GM19328 (cell line): Measurements from ENCODE around the gene FHL3.

ENCODE experiments used
- ATAC-seq: cut with Tn5 transposase; IDR thresholded peaks from one replicate; pipeline ENCODE4 v1.9.1; 2021; ENCODE audit warnings: mild to moderate bottlenecking, moderate library complexity; ENCODE audit not compliant: unreplicated experiment

The FHL3 gene

DNA sequence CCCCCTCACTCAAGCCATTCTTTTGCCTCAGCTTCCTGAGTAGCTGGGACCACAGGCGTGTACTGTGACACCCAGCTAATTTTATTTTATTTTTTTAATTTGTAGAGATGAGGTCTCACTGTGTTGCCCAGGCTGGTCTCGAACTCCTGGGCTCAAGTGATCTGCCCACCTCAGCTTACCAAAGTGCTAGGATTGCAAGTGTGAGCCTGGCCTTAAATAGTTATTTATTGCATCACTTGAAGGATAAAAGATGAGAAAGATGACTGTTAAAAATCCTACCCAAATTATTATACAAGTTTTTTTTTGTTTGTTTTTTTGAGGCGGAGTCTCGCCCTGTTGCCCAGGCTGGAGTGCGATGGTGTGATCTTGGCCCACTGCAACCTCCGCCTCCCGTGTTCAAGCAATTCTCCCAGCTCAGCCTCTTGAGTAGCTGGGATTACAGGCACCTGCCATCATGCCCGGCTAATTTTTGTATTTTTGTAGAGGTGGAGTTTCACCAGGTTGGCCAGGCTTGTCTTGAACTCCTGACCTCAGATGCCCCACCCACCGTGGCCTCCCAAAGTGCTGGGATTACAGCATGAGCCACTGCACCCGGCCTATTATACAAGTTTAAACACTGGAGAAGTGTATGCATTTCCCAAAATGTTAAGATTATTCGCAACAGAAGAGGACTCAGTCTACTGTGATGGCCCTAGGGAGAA, 9.6 kb upstream of the FHL3 start:
- no peak for ATAC-seq

DNA sequence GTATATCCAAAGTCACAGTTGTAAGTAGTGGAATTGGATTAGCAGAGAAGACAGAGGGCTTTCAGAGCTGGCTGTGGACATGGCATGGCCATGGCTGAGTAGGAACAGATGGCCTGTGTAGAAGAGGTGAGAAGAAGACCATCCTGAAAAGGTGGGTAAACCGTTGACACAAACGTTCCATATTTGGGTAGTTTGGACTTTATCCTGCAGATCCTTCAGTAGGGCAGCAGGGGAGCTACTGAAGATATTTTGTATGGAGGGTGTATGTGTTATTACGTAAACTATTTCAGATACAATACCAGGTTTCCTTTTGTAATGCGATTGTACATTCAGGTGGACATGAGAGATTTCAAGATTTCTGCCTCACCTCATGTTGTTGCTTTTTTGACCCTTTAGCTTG, 8.9 kb upstream of the FHL3 start:
- no peak for ATAC-seq

DNA sequence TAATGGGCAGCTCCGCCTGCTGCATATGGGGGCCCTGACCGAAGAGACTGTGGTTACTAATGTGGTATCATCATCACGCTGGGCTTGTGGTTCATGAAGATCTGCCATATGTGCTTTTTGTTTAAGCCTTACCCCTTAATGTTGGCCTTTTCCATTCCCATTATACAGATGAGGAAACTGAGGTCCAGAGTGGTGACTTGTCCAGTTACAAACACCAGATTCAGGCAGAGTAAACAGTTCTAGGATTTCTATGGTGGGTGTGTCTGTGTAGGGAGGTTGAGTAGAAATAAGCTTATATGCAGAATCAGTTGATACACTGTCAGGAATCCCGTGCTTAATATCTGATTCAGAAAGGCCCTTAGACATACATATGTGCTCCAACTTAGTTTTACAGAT, 7.9 kb upstream of the FHL3 start:
- ATAC-seq = no peak

DNA sequence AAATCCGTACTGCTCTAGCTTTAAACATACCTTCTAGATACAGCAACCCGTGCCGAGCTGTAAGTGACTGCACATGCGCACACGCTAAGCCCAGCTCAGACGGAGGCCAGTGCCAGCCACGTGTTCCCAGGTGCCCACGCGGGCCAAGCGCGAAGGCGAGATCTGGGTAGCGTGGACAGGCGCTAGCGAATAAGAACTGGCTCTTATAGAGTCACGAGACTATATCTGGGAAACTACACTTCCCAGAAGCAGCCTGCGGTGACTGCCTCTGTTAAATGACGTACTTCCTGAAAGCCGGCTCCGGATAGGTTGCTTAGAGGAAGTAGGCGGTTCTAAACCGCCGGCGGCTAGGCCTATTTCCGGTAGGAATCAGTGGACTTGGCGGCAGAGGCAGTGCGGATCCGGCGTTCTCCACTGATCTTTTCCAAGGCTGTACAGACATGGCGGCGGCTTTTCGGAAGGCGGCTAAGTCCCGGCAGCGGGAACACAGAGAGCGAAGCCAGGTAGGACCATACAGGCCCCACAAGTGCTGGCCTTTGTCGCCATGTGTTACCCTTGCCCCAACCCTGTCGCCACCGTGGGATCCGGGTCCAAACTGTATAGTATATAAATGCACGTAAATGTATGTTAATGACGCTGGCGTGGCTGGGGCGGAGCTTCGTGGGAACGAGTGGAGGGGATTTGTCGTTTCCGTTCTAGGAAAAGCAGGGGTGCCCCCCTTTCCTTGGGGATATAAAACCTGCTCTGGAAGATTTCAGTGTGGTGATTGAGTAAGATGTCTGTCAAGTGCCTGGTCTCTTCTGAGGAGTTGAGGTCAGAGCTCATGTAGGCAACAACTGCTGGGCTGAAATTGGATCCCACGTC, 7.3 kb upstream of the FHL3 start, which contains the start of gene UTP11:
UTP11 (plus strand) TSS at position 372 of the 864 bp plus-strand sequence; CDS start at position 441, 69 bp downstream.
- peak; percentile 86 for ATAC-seq

DNA sequence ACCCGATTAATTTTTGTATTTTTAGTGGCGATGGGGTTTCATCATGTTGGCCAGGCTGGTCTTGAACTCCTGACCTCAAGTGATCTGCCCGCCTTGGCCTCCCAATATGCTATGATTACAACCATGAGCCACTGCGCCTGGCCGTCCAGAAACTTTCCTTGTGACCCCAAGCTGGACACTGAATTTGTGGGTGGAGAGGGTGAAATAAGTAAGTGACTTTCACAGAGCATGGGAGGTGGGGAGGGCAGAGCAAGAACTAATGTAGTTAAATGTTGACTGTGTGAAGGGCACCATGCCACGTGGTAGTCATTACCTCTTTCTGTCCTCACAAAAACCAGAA, 4.5 kb upstream of the FHL3 start:
- ATAC-seq = no peak

DNA sequence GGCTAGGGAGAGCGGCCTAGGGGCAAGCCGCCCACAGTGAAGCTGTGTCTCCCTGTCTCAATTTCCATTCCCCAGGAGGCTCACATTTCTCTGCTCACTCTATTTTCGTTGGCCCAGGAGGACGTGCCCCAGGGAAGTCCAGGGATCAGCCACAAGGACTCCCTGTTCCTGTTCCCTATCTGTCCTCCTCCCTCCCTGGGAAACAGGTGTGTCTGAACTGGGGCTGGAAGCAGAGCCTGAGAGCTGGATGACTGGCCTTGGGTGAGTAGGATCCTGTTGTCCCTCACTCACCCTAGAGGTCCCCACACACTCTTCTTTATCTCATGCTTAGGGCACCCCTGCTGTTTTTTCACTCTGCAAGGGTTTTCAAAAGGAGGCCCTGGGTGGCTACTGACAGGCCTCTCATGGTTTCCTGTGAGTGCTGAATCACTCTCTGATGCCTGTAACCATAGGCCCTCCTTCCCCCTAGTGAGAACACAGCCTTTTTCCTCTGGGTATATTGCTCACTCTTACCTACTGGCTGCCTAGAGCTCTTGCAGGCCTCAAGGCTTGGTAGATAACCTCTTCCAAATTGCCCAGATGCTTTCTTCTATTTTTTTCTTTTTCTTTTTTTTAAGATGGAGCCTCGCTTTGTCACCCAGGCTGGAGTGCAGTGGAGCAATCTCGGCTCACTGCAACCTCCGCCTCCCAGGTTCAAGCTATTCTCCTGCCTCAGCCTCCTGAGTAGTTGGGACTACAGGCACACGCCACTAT, 4.0 kb upstream of the FHL3 start:
- ATAC-seq = no peak

DNA sequence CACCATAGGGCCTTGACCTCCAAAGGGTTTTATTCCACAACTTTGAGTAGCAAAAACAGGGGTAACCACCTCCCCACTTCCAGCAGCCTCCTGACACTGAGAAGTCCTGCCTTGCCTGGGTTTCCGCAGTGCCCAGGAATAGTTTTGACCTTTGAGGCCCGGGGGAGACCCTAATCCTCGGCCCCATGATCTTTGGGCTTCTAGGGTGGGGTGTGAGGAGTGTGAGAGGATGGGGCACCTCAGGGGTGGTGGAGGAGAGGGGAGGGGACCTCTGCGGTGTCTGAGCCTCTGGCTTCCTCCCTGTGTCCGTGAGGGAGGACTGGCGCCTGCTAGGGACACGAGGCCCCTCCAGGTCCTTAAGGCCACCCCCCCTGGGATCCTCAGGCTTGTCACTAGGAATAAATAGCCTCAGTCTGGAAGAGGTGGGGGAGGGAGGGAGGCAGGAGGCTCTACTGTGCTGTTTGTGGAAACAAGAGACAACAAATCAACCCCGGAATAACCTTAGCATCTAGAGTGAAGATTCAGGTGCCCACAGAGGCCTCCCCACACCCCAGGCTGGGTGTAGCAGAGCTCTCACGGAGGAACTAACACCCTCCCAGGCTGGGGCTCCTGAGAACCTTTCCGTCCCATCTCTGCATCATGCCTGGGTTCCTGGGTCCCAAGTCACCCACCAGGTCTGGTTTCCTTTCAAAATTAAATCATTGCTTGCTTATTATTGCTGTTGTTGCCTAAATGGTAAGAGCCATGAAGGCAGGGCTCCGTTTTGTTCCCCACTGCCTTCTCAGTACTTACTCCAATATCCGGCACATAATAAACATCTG, 904 bp upstream of the FHL3 start:
- ATAC-seq = no peak

DNA sequence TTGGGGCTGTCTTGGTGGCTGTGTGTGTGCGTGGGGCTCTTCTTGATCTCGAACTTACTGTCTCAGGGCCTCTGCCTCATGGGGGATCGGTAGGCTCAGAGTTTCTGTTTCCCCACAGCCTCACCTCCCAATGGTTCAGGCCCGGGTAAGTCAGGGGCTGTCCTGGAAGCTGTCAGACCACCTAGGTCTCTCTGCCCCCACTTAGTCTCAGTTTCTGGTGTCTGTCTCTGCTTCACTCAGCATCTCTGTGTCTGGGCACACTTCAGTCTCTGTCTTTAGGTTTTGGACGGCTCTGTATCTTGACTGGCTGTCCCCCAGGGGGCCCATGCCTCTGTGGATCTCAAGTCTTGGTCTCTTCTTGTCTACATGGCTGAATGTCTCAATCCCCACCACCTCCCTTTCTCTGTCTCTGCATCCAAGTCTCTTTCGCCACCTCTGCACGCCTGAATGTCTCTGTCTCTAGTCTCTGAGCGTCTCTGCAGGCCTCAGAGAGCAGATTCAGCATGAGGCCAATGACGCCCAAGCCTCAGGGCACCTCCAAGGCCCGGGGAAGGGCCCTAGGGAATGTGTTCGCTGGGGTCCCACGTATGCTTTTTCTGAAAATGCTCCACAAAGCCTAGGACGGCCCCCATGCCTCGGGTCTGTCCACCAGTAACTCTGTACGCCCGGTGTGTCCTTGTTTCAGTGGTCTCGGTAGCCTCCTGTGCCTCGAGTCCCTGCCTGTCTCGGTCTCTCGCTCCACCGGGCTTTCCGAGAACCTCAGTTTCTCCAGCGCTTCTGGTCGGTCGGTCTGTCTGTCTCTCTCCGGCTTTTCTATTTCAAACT, 818 bp downstream of the FHL3 start:
- ATAC-seq = no peak

DNA sequence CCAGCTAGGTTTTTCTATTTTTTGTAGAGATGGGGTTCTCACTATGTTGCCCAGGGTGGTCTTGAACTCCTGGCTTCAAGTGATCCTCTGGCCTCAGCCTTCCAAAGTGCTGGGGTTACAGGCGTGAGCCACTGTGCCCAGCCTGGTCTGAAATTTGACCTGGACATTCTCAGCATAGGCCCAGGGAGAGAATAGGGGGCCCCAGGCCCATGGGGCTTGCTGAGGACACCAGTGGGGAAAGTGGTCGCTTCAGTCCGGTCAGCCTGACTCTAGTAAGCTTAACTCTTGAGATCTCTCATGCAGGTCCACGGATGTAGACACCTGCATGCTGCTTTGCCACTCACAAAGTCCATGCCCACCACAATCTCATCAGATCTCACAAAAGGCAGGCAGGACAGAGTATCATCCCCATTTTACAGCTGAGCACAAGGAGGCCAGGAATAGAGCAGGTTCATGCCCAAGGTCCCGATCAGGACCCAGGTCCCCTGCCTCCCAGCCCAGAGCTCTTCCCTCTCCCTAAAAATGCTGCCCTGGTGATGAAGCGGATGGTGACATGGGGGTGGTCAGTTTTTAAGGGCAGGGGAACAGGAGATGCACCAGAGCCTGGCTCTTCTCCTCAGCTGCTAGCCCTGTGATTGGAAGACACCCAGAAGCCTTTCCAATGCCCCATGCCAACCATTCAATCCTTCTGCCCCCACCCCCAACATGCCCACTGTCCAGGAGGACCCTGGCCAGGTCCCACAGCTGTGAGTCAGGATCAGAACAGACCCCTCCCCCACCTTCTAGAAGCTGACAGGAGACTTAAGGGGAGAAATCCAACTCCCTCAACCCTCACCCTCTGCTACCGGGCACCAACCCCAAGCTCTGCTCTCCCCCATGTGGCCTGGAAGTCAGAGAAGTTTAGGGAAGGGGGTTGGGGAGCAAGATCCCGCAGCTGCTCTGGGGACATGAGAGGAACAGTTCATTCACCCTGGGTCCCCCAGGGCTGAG, 1.8 kb downstream of the FHL3 start:
- no peak for ATAC-seq

DNA sequence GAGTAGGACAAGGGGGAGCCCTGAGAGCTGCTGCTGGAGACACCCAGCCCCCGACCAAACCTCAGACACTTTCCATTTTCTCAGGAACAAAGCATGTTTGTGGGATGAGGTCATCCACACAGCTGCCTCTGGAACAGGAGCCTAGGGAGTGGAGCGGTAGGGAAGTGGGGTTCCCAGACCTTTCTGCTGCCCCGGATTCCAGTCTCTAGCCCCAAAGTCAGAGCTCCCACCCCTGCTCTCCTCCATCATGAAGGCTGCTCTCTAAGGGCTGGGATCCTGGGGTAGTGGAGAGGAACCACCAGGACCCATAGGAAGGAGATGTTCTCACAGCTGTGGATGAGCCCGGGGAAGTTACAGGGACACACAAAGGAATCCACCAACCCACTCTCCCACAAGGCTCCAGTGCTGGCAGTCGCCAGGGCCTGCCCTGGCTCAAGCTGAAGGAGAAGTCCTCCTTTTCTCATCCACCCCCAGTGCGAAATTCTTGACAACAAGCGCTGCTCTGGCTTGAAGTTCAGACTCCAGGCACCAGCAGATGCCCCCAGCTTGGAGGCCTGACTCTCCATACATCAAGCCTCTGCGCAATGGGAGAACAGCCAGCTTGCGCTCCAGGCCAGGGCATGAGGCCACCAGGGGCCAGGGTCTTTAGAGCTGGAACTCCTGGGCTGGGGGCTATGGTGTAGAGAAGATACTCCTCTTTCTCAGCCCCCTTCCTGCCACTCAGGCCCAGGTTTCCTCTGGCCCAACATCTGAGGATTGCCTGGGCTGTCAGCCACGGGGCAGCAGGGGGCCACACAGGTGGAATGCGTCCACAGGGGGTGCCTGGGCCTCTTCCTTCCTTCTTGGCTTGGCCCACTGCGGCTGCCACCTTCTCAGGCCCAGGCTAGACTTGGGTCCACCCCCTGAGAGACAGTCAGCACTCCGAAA, 4.5 kb downstream of the FHL3 start:
- no peak for ATAC-seq

DNA sequence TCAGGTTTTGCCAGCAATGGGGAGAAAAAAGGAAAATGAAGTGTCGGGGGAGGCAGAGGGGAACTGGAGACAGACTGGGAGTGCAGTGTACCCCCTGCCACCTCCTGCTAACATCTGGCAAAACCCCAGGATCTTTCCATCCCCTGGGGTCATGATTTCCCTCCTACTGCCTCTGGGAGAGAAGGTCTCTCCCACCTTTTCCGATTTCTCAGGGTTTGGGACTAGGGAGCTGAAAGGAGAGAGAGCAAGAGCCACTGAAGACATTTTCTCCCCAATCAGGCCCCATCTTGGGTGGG, 5.1 kb downstream of the FHL3 start:
- ATAC-seq = no peak

DNA sequence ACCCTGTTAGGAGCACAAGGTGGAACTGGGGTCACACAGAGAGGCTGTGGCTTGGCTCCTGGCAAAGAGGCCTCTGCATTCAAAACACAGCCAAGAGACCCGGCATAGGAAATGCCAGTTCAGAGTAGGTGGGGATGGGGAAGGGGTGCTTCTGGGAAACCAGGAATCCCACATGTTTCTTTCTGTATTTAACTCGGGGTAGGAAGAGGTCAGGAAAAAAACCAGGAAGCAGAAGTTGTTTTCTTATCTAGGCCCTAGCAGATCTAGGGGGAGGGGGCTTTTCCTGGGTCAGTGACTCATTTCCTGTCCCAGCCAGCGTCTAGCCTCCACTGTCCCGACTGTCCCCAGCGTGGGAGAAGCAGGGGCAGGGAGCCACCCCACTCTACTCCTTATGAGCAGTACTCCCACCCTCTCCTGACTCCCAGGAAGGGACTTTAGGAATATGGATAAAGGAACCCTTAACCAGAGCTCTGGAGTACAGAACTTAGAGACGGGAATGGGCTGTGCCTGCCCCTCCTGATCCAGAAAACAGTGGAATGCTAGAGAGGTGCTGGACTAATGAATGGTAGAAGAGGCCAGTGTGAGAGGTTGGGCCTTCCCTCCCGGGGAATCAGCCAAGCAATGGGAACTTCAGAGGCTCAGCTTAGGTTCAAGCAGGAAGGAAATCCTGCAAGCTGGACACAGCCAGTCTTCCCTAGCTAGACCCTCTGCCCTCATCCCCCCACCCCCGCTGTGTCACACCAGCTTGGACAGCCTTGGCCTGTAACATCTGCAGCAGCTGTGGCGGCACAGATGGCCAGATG, 5.7 kb downstream of the FHL3 start:
- no peak for ATAC-seq

DNA sequence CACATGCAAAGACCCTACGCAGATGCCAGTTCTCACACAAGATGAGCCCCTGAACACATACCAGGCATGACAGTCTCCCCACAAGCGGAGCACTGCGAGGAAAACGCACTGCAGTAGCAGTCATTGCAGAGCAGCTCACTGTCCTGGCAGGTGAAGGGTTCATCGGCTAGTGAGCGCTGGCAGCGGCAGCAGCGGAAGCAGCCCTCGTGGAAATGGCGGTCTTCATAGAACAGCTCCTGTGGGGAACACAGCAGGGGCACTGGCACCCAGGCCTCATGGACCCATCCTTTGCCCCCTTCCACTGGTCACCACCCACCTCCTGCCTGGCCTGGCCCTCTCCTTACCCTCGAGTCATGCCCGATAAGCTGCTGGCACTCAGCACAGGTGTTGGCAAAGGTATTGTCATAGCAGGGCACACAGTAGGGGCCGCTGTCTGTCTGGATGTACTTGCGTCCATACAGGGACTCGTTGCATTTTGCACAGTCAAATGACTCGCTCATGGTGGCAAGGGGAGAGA, 6.3 kb downstream of the FHL3 start:
- ATAC-seq = no peak

DNA sequence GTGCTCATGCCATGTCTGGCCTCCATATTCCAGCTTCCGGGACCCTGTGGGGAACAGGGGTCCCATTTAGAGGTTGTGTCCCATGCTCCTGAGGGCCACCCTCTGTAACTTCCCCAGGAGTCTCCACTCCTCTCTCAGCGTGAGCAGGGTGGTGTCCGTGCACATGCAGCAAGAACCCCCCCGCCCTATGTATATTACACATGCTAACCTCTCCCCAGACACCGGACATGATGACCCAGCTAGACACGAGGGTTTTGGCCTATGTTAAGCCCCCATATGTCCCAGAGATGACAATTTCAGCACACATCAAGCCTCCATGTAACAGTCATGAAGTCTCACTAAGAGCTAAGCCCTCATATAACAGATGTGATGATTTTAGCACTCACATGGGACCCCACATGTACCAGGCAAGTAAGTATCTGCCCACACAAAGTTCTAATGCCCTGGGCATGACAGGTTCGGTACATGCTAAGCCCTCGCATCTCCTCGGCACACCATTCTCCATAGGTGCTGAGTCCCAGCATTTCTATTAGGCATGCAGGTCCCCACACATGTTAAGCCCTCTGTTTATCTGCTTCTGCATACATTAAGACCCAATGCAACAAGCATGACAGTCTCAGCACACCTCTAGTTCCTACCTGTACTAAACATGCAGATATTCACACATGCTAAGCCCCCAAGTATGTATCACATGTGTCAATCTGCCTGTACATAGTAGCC, 7.1 kb downstream of the FHL3 start:
- no peak for ATAC-seq

DNA sequence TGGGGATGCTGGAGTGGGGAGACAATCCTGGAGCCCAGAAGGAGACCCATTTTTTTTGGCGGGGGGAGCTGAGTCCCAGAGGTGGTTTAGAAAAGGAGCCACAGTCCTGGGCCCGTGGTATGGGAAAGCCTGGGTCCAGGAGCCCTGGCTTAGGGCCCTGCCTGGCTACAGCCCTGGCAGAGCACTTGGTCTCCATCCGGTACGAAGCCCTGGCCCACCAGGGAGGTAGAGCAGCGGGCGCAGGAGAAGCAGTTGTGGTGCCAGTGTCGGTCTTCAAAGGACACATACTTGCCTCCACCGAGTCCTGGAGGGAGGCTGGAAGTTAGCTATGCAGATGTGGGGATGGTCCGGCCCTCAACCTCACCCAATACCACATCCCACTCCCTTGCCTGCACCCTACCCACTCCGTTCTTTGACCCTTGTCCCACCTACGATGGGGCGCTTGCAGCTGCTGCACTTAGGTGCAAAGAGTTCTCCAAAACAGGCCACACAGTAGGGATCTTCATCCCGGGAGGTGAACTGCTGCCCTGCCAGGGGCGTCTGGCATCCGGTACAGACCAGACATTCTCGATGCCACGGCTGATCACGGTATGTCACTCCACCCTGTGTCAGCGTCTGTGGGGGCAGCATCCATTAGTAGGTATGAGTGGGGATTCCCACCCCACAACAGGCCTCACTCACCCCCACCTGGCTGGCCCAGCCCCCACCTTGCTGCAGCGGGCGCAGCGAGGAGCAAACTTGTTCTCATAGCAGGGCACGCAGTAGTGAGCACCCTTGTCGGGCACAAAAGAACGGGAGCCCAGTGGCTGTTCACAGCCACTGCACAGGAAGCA, 7.8 kb downstream of the FHL3 start:
- no peak for ATAC-seq
